Activated gamma-delta T cell treated with anti-CD3 and anti-CD28 coated beads, Interleukin-2, amount 50 U/mL, for 16 hours (primary cell): ENCODE data around the gene GPR137.

Experiments
- DNase-seq: peaks from one replicate; pipeline ENCODE4 v3.0.0-alpha.2; 2020; ENCODE audit warnings: low read depth

The GPR137 gene

DNA sequence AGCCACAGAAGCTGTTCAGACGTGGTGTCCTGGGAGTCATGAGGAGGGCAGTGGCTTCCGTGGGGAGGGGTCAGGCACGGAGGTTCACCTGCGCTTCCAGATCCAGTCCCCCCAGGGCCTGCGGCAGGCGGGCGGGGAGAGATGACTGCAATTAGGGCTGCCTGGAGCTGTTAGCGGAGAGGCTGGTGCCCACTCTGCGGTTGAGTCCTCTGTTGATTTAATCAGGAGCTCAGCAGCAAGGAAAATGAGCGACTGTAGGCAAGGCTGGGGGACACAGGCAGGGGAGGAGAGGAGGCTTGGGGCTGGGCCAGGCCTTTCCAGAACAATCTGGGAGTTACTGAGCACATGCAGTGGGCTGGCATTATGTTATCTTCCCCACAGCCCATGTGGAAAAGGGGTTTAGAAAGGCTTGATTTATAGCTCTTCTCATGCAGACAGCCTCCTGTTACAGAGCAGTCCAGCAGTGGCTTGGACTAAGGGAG, 21.2 kb upstream of the GPR137 start:
- no peak for DNase-seq

DNA sequence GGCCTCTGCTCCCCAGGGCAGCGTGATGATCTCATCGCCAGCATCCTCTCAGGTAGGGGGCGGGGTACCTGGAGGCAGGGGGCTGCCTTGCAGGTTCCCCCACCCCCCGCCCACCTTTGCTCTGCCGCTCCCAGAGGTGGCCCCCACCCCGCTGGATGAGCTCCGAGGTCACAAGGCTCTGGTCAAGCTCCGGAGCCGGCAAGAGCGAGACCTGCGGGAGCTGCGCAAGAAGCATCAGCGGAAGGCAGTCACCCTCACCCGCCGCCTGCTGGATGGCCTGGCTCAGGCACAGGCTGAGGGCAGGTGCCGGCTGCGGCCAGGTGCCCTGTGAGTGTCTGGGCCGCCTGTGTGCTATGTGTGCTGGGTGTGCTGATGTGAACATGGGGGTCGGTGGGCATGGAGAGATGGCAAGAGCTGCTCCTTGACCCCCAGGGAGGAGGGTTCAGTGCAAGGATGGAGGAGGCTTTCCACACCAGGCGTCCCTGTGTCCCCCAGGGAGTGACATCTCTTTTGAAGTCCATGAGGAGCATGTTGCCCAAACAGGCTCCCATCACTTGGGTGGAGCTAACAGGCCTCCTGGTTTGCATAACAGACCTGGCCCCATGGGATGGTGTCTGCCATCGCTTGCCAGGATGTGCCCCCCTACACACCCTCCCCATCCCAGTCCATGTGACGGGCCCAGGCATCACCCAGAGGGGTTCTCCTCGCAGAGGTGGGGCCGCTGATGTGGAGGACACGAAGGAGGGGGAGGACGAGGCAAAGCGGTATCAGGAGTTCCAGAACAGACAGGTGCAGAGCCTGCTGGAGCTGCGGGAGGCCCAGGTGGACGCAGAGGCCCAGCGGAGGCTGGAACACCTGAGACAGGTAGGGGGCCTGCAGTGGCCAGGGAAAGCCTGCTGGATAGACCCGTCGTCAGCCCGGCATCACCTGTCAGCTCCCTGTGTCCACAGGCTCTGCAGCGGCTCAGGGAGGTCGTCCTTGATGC, 20.2 kb upstream of the GPR137 start:
- DNase-seq, result no peak

DNA sequence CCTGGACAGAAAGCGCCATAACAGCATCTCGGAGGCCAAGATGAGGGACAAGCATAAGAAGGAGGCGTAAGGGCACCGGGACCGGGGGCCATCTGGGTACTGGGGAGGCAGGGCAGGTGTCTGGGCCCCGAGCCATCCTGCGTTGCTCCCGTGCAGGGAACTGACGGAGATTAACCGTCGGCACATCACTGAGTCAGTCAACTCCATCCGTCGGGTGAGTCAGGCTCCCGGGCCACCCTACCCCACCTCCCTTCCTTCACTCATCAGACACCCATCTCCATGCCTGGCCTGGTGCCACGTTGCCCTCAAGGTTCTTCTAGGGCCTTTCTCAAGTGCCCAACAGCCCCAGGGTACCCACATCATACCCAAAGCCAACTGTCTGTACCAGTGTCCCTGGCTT, 19.3 kb upstream of the GPR137 start:
- no peak for DNase-seq

DNA sequence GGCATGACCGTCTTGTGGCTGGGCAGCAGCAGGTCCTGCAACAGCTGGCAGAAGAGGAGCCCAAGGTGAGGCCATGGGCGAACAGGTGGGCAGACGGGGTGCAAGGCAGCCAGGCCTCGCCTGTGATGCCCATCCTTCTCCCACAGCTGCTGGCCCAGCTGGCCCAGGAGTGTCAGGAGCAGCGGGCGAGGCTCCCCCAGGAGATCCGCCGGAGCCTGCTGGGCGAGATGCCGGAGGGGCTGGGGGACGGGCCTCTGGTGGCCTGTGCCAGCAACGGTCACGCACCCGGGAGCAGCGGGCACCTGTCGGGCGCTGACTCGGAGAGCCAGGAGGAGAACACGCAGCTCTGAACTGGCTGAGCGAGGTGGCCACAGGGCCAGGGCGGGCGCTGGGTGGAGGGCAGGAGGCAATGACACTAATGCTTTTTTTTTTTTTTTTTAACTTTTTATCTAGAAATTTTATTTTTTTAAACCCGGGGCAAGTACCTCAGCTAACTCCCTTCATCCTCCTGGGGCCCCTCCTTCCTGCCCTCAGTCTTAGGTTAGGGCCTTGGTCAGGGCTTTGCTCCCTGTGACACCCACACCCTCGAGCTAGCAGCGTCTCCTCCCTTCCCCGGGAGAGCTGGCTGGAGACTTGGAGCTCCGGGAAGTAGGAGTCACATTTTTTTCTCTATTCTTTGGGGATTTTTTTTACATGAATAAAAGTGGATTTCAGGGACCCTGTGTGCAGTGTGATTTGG, 18.3 kb upstream of the GPR137 start:
- DNase-seq, result no peak

DNA sequence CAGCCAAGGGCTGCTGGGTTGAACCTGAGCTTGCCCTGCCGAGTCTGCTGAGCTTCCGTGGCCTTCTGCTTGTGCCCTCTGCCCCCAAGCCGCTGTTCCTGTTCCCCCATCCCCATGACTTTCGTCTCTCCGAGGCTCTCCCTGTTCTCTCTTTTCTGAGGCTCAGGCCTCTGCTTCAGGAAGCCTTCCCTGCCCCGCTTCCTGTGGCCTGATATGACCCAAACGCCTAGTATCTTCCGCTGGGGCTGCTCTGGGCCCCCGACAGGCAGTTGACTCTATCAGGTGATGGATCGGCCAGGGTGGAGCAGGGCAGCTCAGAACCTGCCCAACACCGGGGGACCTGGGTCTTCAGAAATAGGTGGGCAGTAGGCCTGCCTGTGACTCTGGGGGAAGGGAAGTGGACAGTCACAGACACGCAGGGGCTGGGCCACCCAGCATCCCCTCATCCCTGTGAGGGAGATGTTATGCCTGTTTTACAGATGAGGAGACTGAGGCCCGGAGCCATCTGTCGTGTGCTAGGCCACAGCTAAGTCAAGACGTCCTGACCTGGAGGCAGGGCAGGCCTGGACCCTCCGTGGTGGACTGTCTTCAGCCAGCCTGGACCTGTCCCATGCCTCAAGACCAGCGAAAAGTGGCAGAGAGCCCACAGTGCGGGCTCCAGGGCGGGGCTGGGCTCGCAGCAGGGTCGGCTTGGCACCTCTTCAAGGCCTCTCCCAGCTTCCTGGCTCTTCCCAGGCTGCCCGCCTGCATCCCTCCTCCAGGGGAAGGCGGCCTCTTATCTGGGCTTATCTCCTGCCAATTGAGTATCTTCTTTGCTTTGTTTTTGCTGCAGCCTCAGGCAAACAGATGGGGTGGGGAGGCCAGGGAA, 17.4 kb upstream of the GPR137 start:
- no peak for DNase-seq

DNA sequence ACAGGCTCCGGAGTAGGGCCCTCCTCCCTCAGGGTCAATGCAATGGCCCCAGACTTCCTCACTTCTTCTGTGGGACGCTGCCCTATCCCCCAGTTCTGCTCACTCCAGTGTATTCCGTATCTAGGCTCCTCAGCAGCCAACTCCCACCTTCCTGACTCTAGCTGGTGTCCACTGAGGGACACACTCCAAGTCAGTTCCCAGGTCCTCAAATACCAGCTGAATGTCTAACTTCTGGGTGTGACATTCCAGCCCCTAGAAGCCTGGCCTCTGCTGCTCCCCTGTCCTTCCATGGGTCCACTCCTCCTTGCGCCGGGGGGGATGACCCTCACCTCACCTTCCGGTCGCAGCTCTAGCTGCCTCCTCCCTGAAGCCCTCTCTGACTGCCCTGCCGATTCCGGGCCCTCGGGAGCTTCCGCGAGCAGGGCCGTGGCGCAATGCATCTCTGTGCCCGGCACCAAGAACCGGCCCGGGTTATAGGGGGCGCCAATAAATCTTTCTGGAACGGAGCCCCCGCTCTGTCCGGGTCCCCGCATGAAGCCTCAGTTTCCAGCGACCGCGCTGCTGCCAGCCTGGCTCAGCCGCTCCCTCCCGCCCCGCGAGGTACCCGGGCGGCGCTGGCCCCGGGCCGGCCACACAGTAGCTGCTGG, 16.6 kb upstream of the GPR137 start:
- no peak for DNase-seq

DNA sequence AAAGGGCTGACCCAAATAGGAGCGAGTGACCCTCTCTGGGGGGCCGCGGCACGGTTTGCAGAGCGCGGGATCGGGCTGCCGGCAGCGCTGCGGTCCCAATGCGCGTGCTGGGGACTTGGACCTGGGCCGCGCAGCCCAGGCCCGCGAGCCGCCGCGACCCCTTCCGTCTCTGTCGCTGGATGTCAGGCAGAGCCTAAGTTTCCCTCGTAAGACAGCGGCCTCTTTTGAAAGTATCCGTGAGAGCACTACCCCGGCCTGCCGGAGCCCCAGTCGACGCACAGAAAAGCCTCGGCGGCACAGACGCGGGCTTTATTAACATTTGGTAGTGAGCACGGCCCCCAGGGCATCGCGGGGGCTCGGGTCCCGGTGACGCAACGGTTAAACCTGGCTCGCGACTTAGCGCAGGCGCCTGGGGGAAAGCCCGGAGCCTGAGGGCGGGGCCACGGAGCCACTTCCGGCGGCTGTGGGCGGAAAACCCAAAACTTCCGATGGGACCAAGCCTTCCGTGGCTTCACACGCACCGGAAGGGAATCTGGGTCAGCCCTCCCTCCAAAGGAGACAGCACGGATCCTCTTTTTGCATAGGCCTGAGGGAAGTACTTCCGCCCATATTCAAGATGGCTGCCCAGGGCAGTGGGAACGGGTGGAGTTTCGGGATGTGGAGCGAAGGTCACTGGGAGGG, 16.0 kb upstream of the GPR137 start:
- DNase-seq, result peak; percentile 96

DNA sequence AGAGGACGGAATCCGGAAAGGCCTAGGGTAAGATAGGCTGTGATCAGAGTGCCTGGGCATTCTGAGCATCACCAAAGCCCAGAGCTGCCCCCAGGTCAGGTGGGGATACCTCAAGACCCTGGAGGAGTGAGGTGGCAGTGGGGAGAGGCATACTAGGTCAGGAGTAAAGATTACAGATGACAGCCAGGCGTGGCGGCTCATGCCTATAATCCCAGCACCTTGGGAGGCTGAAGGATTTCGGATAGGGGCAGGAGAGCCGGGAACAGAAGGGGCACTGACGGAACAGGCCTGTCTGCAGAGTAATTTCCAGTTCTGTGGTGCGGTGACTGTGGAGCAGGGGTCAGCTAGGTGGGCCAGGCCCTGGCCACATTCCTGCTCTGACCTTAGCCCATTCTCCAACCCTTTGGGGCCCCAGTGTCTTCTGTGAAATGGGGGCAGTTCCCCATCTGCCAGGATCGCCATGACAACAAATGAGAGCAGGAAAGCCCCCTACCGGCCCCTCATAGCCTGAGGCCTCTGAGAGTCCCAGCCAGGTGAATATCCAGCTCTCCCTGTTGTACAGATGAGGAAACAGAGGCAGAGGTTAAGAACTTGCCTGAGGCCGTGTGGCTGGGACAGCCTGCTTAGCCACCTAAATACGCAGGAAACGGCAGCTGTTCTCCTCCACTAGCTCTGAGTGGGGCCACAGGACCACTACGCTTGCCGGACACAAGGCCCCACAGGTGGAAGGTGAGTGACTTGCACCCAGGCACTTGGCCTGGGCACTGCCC, 10.4 kb upstream of the GPR137 start:
- no peak for DNase-seq

DNA sequence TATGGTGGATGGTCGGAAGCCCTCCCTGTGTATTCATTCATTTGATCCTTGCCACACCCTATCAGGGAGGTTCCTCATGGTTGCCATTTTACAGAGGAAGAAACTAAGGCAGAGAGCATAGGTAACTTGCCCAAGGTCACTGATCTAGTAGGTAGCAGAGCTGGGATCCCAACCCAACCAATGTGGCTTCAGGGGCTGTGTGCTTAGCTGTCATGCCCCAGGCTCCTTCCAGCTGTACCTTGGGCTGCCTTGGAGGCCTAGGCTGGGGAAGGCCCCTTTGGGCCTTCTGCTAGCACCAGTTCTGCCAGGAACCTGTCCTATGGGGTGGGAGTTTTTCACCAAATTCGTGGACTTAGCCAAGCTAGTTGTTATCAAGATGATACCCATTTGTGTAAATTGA, 9.8 kb upstream of the GPR137 start:
- DNase-seq, result no peak

DNA sequence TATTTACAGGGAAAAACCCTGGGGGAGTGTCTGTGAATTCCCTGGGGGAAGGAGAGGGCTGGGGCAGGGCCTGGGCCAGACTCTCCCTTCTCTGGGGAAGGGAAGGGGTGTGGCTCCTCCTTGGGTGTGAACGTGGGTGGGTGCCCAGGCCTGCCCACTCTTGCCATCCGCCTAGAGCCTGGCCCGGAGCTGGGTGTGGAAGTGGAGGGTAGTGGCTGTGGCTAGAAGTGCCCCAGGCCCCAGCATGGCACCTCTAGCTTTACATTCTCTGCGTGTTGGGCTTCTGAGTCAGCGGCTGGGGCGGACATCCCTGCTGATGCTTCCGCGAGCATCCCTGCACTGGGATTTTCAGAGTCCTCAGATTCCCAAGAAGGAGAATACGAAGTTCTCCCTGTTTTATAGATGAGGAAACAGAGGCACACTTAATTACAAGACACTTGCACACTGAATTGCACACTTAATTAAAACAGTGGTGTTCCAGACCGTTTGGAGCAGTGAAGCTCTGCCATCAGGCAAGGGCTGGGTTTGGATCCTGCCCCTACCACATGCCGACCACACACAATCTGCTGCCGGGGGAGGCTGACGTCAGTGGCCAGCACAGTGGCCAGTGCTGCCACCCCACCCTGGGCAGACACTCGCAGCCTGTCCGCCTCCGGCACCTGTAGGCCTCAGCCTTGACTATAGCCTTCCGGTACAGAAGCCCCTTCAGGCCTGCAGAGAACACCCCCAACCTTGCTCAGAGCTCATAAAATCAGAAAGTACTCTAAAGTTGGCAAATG, 8.8 kb upstream of the GPR137 start:
- DNase-seq, result no peak

DNA sequence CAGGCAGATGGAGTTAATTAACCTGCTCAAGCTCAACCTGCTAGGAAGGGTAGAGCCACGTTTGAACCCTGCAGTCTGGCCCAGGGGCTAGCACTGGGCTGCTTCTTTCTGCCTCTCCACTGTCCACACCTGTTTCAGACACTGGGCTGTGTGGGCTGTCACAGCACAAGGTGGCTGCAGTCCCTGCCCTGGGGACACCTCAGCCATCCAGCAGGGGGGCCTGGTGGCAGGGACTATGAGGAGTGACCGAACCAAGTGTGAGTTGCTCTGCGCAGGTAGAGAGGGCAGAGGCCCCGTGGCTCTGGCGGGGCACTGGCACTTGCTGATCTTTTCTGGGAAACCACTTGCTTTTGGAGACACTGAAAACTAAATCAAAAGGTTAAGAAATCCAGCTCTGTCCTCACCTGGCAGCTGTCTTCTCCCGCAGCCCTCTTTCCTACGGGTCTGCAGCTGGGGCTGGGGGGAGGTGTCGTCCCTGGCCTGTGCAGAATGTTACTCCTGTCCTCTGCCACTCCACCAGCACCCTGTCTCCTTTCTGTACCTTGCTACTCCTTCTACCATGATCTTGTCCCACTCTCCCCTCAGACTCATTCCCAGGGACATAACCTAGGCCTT, 7.0 kb upstream of the GPR137 start:
- no peak for DNase-seq

DNA sequence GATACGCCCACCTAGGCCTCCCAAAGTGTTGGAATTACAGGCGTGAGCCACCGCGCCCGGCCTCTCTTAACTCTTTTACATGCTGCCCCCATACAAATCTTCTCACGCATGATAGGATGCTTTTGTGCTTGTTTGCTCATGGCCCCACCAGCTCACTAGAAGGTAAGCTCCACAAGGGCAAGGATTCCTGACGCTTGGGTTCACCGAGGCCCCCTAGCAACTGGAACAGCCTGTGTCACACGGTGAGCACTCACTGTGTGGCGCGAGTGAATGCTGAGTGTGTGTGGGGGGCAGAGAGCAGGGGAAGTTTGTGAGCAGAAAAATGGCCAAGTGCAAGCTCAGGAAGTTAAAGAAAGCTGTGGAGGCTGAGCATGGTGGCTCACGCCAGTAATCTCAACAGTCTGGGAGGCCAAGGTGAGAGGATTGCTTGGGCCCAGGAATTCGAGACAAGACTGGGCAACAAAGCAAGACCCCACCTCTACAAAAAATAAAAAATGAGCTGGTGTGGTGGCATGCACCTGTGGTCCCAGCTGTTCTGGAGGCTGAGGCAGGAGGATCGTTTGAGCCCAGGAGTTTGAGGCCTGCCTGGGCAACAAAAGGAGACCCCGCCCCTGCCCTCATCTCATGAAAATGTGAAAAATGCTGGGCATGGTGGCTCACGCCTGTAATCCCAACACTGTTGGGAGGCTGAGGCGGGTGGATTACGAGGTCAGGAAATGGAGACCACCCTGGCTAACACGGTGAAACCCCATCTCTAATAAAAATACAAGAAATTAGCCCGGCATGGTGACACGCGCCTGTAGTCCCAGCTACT, 3.5 kb upstream of the GPR137 start:
- no peak for DNase-seq

DNA sequence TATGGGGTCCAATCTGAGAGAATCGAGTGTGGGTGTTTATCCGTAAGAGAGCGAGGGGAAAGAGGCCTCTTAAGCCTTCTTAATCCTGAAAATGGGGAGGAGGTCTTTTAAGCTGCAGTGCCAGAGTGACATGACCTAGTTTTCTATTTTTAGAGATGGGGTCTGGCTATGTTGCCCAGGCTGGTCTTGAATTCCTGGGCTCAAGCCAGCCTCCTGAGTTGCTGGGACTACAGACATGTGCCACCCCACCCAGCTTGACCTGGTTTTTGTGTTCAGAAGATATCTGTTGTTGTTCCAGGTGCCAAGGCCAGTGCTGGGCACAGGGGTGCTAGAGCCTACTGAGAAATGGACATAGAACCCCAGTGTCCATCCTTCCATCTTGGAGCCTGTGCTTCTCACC, 2.6 kb upstream of the GPR137 start:
- DNase-seq, result no peak

DNA sequence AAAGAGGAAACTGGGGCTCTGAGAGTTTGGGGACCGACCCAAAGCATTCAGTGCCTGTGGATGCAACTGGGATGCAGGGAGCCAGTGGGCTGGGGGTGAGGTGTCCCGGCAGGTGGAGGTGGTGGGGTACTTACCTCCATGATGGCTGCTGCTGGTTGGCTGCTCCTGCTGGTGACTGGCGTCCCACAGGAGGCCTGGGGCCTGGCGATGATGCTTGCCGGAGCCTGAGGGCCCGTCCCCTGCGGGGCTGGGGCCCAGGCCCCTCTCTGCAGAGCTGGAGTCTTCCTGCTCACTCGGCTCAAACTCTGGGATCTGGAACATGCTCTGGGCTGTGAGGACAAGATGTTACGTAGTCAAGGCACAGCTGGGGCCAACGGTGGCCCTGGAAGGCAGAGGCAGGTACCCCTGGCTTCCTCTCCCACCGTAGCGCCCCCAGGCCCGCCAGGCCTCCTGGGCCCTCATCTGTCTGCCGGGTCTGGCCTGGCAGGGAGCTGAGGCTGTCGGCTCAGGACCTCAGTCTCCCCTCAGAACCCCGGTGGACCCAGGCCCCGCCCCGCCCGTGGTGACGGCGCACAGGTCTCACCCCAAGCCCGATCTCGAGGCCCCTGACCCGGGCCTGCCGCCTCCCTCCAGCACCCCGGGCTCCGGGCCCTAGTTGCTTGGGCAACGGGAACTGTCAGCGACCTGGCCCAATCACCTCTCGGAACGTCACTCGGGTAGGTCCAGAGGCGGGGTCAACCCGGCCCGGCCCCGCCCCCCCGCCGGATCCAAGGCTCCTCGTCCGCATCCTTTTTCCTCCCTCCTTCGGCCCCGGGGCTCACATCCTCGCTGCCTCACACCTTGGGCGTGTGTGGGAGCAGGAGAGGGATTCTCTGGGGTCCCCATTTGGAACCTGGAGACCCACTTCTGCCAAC, 1.3 kb upstream of the GPR137 start, which contains the start of gene BAD:
Gene BAD (minus strand): TSS at position 618 of the 914 bp plus-strand sequence. CDS start 297 bp downstream, at position 321.
- DNase-seq, result peak; percentile 89

DNA sequence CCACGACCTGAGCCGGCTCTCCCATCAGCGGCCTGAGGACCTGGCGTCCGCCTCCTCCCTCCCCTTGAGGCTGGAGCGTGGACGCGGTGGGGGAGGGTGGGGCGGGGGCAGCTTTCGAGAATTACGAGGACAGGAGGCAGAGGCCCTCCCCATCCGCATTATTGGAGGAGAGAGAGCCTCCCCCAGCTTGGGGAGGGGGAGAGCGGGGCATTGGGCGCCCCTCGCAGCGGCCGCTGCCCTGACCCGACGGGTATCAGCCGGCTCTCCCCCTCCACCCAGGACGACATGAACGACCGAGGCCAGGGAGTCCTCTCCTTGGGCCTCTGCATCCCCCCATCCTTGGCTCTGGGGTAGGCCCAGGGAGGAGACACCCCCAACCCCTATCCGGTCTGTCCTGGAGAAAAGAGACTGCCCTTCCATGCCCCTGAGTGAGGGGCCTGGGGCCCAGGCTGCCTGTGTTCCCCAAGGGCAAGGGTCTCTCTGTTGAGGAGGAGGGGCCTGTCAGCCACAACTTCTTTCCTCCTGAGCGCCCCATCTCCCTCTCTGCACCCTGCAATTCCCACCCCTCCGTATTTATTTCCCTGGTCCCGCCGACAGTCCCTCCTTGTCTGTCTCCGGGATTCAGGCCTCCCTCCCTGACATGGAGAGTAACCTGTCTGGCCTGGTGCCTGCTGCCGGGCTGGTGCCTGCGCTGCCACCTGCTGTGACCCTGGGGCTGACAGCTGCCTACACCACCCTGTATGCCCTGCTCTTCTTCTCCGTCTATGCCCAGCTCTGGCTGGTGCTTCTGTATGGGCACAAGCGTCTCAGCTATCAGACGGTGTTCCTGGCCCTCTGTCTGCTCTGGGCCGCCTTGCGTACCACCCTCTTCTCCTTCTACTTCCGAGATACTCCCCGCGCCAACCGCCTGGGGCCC, 495 bp downstream of the GPR137 start:
- DNase-seq, result no peak

DNA sequence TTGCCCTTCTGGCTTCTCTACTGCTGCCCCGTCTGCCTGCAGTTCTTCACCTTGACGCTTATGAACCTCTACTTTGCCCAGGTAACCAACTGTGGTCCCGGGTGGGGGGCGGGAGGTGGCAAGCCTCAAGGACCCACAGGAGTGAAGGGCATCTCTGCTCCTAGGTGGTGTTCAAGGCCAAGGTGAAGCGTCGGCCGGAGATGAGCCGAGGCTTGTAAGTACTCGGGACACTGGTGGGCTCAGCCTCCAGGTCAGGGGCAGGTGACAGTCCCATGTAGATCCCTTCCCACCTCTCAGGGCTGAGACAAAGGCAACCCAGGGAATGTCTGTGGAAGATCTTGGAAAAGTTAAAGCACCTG, 1.1 kb downstream of the GPR137 start:
- no peak for DNase-seq
